HepG2 (cell line): ENCODE results near the gene HHATL.

Experiments used
- CHD4 ChIP-seq: fragments of 200-600 bp; sonication (generic); IDR thresholded peaks from 2 replicates; pipeline ENCODE4 v1.7.0; 2017; ENCODE audit warnings: mild to moderate bottlenecking, low read length, borderline replicate concordance
- GABPA ChIP-seq, 2 experiments: IDR thresholded peaks; 2 replicates each; pipeline ENCODE4 v1.6.1; 2011 to 2016; ENCODE audit warnings: low read depth in 2 of 2, low read length in 1 of 2, missing biosample characterization in 1 of 2, missing genetic modification characterization in 1 of 2
- JUND ChIP-seq: sonication (generic); formaldehyde crosslinking; IDR thresholded peaks from 2 replicates; pipeline ENCODE4 v1.8.0; 2022; ENCODE audit warnings: mild to moderate bottlenecking, missing genetic modification reagents
- USF2 ChIP-seq, 2 experiments: sonication (generic) in 1 of 2; formaldehyde crosslinking in 1 of 2; IDR thresholded peaks; 2 replicates each; pipeline versions ENCODE4 v1.5.1 to v1.6.1; 2011 to 2020; ENCODE audit warnings: borderline replicate concordance in 1 of 2, low read depth in 1 of 2, low read length in 1 of 2, mild to moderate bottlenecking in 1 of 2, missing genetic modification reagents in 1 of 2, moderate library complexity in 1 of 2
- ZBTB33 ChIP-seq: sonication (generic); formaldehyde crosslinking; IDR thresholded peaks from 2 replicates; pipeline ENCODE4 v1.4.0; 2020; ENCODE audit warnings: missing genetic modification reagents
- ZNF335 ChIP-seq: sonication (generic); formaldehyde crosslinking; IDR thresholded peaks from 2 replicates; pipeline ENCODE4 v1.4.0; 2020; ENCODE audit warnings: missing genetic modification reagents
- ZNF501 ChIP-seq: sonication (generic); formaldehyde crosslinking; IDR thresholded peaks from 2 replicates; pipeline ENCODE4 v1.5.1; 2020; ENCODE audit warnings: mild to moderate bottlenecking, moderate library complexity, missing genetic modification reagents
- TF ChIP-seq, protein P1 (sequence below): IDR thresholded peaks from 2 replicates; pipeline ENCODE4 v1.6.1; 2016; ENCODE audit warnings: low read depth, control low read depth

GRCh38 chr3:42743204-42743995 lies 40.8 kb upstream of the HHATL start:
- TF ChIP-seq ZNF335 (CRISPR knock-in tag) = no peak
- TF ChIP-seq, protein P1, sequence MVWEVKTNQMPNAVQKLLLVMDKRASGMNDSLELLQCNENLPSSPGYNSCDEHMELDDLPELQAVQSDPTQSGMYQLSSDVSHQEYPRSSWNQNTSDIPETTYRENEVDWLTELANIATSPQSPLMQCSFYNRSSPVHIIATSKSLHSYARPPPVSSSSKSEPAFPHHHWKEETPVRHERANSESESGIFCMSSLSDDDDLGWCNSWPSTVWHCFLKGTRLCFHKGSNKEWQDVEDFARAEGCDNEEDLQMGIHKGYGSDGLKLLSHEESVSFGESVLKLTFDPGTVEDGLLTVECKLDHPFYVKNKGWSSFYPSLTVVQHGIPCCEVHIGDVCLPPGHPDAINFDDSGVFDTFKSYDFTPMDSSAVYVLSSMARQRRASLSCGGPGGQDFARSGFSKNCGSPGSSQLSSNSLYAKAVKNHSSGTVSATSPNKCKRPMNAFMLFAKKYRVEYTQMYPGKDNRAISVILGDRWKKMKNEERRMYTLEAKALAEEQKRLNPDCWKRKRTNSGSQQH (CRISPR knock-in tag) = no peak
- no peak for TF ChIP-seq GABPA (IDR thresholded peaks at IDR 0.05; ENCODE audit: low read depth, low read length)
- TF ChIP-seq GABPA (CRISPR knock-in tag; IDR thresholded peaks at IDR 0.05; ENCODE audit: low read depth) = no peak
- TF ChIP-seq JUND (CRISPR knock-in tag) = no peak
- TF ChIP-seq CHD4 = no peak
- no peak for TF ChIP-seq USF2 (IDR thresholded peaks at IDR 0.05; ENCODE audit: low read depth, low read length)
- TF ChIP-seq USF2 (CRISPR knock-in tag; IDR thresholded peaks at IDR 0.05; ENCODE audit: borderline replicate concordance) = no peak
- TF ChIP-seq ZBTB33 = no peak
- no peak for TF ChIP-seq ZNF501
